Muscle of leg (tissue), 16 donors: ENCODE results near the gene RAB39A. TPM values are rescaled to one million over a fixed set of nuclear protein-coding genes. Genes with fewer than 3 reads are reported as not detected.
"Not testable (repeated sequence)": the region's sequence is repeated elsewhere in the genome, so short reads cannot be mapped to it uniquely, and the experiment has no call there.

ENCODE experiments used
- DNase-seq: peaks from one replicate; pipeline ENCODE4 v3.0.0; 2013
- H3K27ac ChIP-seq: one replicate; pipeline ENCODE4 v1.5.1; 2013; ENCODE audit warnings: mild to moderate bottlenecking, low read length, control low read depth
- H3K27me3 ChIP-seq: one replicate; pipeline ENCODE4 v1.6.1; 2013; ENCODE audit warnings: low read length; ENCODE audit not compliant: control insufficient read depth, insufficient read depth
- H3K36me3 ChIP-seq: one replicate; pipeline ENCODE4 v1.6.1; 2013; ENCODE audit warnings: low read length; ENCODE audit not compliant: control insufficient read depth, insufficient read depth
- H3K4me1 ChIP-seq: one replicate; pipeline ENCODE4 v1.6.1; 2013; ENCODE audit warnings: low read length; ENCODE audit not compliant: control insufficient read depth, insufficient read depth
- H3K4me3 ChIP-seq: one replicate; pipeline ENCODE4 v1.5.1; 2013; ENCODE audit warnings: low read length, control low read depth
- H3K9me3 ChIP-seq: replicated peaks from 2 replicates; pipeline ENCODE4 v1.6.1; 2013; ENCODE audit warnings: low read depth, low read length; ENCODE audit not compliant: control insufficient read depth
- WGBS: methylation state at CpG from one replicate; pipeline ENCODE4 v1.1.5; 2013; ENCODE audit warnings: missing lambda C conversion rate; ENCODE audit not compliant: insufficient coverage; 5-methylcytosine and 5-hydroxymethylcytosine counted together
- long read RNA-seq, 11 donors: transcript quantifications; one replicate each; lab custom pipeline, GENCODE V29; 2026
- polyA plus RNA-seq, 8 donors: library from polyadenylated mRNA; unstranded; fragments of 120-200 nt; gene quantifications; one replicate each; pipeline versions ENCODE4 v1.2.1 to v1.2.3, GENCODE V29; 2013; ENCODE audit warnings: inconsistent platforms in 1 of 8, low replicate concordance in 1 of 8; ENCODE audit not compliant: insufficient read length in 8 of 8, insufficient read depth in 1 of 8
- total RNA-seq: library from RNA; stranded (reverse); fragments of 120-200 nt; gene quantifications from one replicate; pipeline ENCODE4 v1.2.4, GENCODE V29; 2013

The RAB39A gene
- total RNA-seq (0.58 TPM), polyA plus RNA-seq (under 1 TPM; 0.32 to 0.81 (median 0.46) TPM)
- long read RNA-seq, donor 1: 0 reads
- long read RNA-seq, donor 2: 0 reads
- long read RNA-seq, donor 3: 0 reads
- long read RNA-seq, donor 4, partial matches to known transcripts: 0 of 1 reads
- long read RNA-seq, donor 4, other reads (novel, unspliced or antisense): 0 of 1 reads
- long read RNA-seq, donor 5, partial matches to known transcripts: 0 of 1 reads
- long read RNA-seq, donor 5, other reads (novel, unspliced or antisense): 0 of 1 reads
- long read RNA-seq, donor 6: 0 reads
- long read RNA-seq, donor 7, partial matches to known transcripts: 0 of 1 reads
- long read RNA-seq, donor 7, other reads (novel, unspliced or antisense): 0 of 1 reads
- long read RNA-seq, donor 8: 0 reads
- long read RNA-seq, donor 9: 0 reads
- long read RNA-seq, donor 10: 0 reads
- long read RNA-seq, donor 11: 0 reads

GRCh38 chr11:107928046-107928766, at the start of gene RAB39A:
RAB39A (plus strand) TSS chr11:107928448; CDS start chr11:107928569, 121 bp downstream.
- peaks cover 9% of the 10 kb centered on the region for H3K4me1 ChIP-seq
- no peak within 1 kb of the TSS for H3K27ac ChIP-seq
- H3K27me3 ChIP-seq: peaks cover 12% of the 10 kb centered on the region
- H3K4me3 ChIP-seq: peak within 1 kb of the TSS; percentile 42
- WGBS: under 1% methylated on average over 53 of the region's 61 CpGs
- no peaks in the 10 kb centered on the region for H3K9me3 ChIP-seq
- peak; percentile 88 for DNase-seq
- H3K36me3 ChIP-seq: no peaks in the 10 kb centered on the region

- not testable (repeated sequence) for H3K27me3 ChIP-seq, DNase-seq, H3K9me3 ChIP-seq, H3K27ac ChIP-seq, H3K4me1 ChIP-seq, H3K4me3 ChIP-seq, H3K36me3 ChIP-seq
- no CpG with 5 or more reads among the region's 9 CpGs for WGBS
Observed at GRCh38 chr11:107881471-107881870, 46.8 kb upstream of the RAB39A start.

- Histone ChIP-seq H3K4me3 (no peak overlapping the region), H3K27ac (no peak overlapping the region), H3K36me3 (no peaks in the 10 kb centered on the region), H3K9me3 (no peaks in the 10 kb centered on the region), H3K4me1 (no peaks in the 10 kb centered on the region), H3K27me3 (no peaks in the 10 kb centered on the region)
- 100% methylated on average over 1 of the region's 3 CpGs for WGBS
- no peak for DNase-seq
Observed at GRCh38 chr11:107882095-107882820, 46.0 kb upstream of the RAB39A start.

GRCh38 chr11:107898270-107898669, 30.0 kb upstream of the RAB39A start:
- Histone ChIP-seq H3K27ac (no peak overlapping the region), H3K4me3 (no peak overlapping the region), H3K9me3 (no peaks in the 10 kb centered on the region), H3K4me1 (no peaks in the 10 kb centered on the region), H3K36me3 (no peaks in the 10 kb centered on the region), H3K27me3 (no peaks in the 10 kb centered on the region)
- peak; percentile 18 for DNase-seq
- WGBS: no CpG with 5 or more reads among the region's 1 CpG

GRCh38 chr11:107908211-107908610, 20.0 kb upstream of the RAB39A start:
- Histone ChIP-seq H3K27me3 (peaks cover 3% of the 10 kb centered on the region), H3K9me3 (no peaks in the 10 kb centered on the region), H3K27ac (no peak overlapping the region), H3K36me3 (no peaks in the 10 kb centered on the region), H3K4me1 (no peaks in the 10 kb centered on the region), H3K4me3 (no peak overlapping the region)
- 70% methylated on average over 22 of the region's 23 CpGs for WGBS
- DNase-seq: no peak

- not testable (repeated sequence) for H3K36me3 ChIP-seq, H3K27me3 ChIP-seq, H3K4me1 ChIP-seq, H3K27ac ChIP-seq, DNase-seq, H3K9me3 ChIP-seq, H3K4me3 ChIP-seq
- 96% methylated on average over 29 of the region's 38 CpGs for WGBS
Observed at GRCh38 chr11:107912415-107912814, 15.8 kb upstream of the RAB39A start.

GRCh38 chr11:107915229-107915628, 13.0 kb upstream of the RAB39A start:
- H3K4me1 ChIP-seq: no peaks in the 10 kb centered on the region
- no peaks in the 10 kb centered on the region for H3K27me3 ChIP-seq
- 78% methylated on average over 4 of the region's 5 CpGs for WGBS
- no peak overlapping the region for H3K4me3 ChIP-seq
- DNase-seq: no peak
- no peak overlapping the region for H3K27ac ChIP-seq
- H3K9me3 ChIP-seq: no peaks in the 10 kb centered on the region
- no peaks in the 10 kb centered on the region for H3K36me3 ChIP-seq

- WGBS: 34% methylated on average over 6 of the region's 13 CpGs
- peak; percentile 2 for DNase-seq
Observed at GRCh38 chr11:107916671-107917241, 11.5 kb upstream of the RAB39A start.

GRCh38 chr11:107921997-107922396, 6.3 kb upstream of the RAB39A start:
- no peak overlapping the region for H3K4me3 ChIP-seq
- H3K27me3 ChIP-seq: no peaks in the 10 kb centered on the region
- H3K36me3 ChIP-seq: no peaks in the 10 kb centered on the region
- H3K4me1 ChIP-seq: no peaks in the 10 kb centered on the region
- WGBS: no CpG with 5 or more reads among the region's 1 CpG
- no peaks in the 10 kb centered on the region for H3K9me3 ChIP-seq
- no peak overlapping the region for H3K27ac ChIP-seq
- DNase-seq: no peak

More at GRCh38 chr11:107916671-107917241, 11.5 kb upstream of the RAB39A start:
- Histone ChIP-seq H3K27me3 (no peaks in the 10 kb centered on the region), H3K4me1 (no peaks in the 10 kb centered on the region), H3K36me3 (no peaks in the 10 kb centered on the region), H3K9me3 (no peaks in the 10 kb centered on the region), H3K27ac (no peak overlapping the region), H3K4me3 (no peak overlapping the region)
